ENCODE data around the gene MBP.
A peak's percentile ranks its signal among the peaks of the same experiment; 100 is the strongest.

DNA sequence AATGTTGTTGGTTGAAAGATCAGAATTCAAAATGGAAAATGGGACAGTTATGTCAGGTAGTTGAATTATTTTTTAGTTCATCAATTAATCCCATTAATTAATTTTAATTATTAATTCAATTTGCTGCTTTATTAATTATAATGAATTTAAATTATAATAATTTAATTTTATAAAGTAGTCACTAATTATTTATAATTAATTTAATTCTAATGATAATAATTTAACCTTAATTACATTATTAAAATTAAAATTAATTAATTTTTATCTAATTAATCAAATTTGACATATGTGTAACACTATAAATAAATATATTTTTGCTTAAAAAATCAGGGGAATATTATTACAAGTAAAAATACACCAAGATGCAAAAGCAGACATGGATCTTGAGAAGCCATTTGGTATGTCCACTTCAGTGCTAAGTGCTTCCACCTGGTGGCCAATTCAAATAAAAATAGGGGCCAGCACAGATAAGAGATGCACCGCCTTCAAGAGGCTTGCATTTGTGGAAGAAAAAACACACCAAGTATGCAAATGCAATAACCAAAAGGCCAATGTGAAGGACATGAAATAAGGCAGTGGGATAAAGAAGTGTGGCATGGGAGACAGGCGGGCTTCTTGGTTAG, 73.2 kb downstream of the MBP start:
- TF ChIP-seq TBL1XR1 (IDR thresholded peaks at IDR 0.05; ENCODE audit: low read depth, low read length) (no peak), CTCF (IDR thresholded peaks at IDR 0.05 in 2 of 3, conservative IDR thresholded peaks at IDR 0.05 in 1 of 3; ENCODE audit: control insufficient read depth in 2 of 3, extremely low read depth in 1 of 3, insufficient read depth in 1 of 3, low read depth in 3 of 3, low read length in 3 of 3) (peak; percentile 39 to 52 (median 44); a peak in 4 of 6 replicates), HDGF (IDR thresholded peaks at IDR 0.05) (no peak), EP300 (IDR thresholded peaks at IDR 0.05; ENCODE audit: borderline replicate concordance in 1 of 2, control insufficient read depth in 1 of 2, low read depth in 2 of 2, low read length in 2 of 2) (no peak), CHD2 (IDR thresholded peaks at IDR 0.05; ENCODE audit: borderline replicate concordance, low read depth, low read length) (no peak), MEF2A (IDR thresholded peaks at IDR 0.05; ENCODE audit: insufficient read depth, low read depth, low read length) (no peak), RFX5 (IDR thresholded peaks at IDR 0.05; ENCODE audit: low read depth, low read length) (no peak), POLR2A (IDR thresholded peaks at IDR 0.05; ENCODE audit: low read depth, low read length) (no peak), FOXK2 (IDR thresholded peaks at IDR 0.05) (no peak)
- TF ChIP-seq, protein P1, sequence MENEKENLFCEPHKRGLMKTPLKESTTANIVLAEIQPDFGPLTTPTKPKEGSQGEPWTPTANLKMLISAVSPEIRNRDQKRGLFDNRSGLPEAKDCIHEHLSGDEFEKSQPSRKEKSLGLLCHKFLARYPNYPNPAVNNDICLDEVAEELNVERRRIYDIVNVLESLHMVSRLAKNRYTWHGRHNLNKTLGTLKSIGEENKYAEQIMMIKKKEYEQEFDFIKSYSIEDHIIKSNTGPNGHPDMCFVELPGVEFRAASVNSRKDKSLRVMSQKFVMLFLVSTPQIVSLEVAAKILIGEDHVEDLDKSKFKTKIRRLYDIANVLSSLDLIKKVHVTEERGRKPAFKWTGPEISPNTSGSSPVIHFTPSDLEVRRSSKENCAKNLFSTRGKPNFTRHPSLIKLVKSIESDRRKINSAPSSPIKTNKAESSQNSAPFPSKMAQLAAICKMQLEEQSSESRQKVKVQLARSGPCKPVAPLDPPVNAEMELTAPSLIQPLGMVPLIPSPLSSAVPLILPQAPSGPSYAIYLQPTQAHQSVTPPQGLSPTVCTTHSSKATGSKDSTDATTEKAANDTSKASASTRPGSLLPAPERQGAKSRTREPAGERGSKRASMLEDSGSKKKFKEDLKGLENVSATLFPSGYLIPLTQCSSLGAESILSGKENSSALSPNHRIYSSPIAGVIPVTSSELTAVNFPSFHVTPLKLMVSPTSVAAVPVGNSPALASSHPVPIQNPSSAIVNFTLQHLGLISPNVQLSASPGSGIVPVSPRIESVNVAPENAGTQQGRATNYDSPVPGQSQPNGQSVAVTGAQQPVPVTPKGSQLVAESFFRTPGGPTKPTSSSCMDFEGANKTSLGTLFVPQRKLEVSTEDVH (IDR thresholded peaks at IDR 0.05; ENCODE audit: low read depth, partially characterized antibody) = no peak

Measured in GM12878 (cell line).